ENCODE measurements around the gene DCAF8.
"Not testable (repeated sequence)": the region's sequence is repeated elsewhere in the genome, so short reads cannot be mapped to it uniquely, and the experiment has no call there.

Gene DCAF8

GRCh38 chr1:160261893-160262794 is at the start of gene DCAF8:
TSS of gene DCAF8 (minus strand) at chr1:160262549. CDS start at chr1:160244008, 18,541 bp downstream.
- DNase-seq (ENCODE audit: low read depth in 2 of 2) = peak; percentile 95 to 98

GRCh38 chr1:160309571-160309970 is 47.2 kb upstream of the DCAF8 start:
- no peak for DNase-seq (ENCODE audit: low read depth in 2 of 2)

GRCh38 chr1:160309185-160309557 is 46.8 kb upstream of the DCAF8 start:
- DNase-seq (ENCODE audit: low read depth in 2 of 2) = no peak

- DNase-seq (ENCODE audit: low read depth in 2 of 2) = no peak
These were observed 46.3 kb upstream of the DCAF8 start for GRCh38 chr1:160308451-160309184.

GRCh38 chr1:160307118-160307791 is 44.9 kb upstream of the DCAF8 start:
- DNase-seq (ENCODE audit: low read depth in 2 of 2) = no peak

GRCh38 chr1:160300173-160300572 is 37.8 kb upstream of the DCAF8 start:
- DNase-seq (ENCODE audit: low read depth in 2 of 2) = no peak

- no peak for DNase-seq (ENCODE audit: low read depth in 2 of 2)
These were observed 33.7 kb upstream of the DCAF8 start for GRCh38 chr1:160296036-160296435.

GRCh38 chr1:160293020-160293968 is 30.9 kb upstream of the DCAF8 start:
- no peak for DNase-seq (ENCODE audit: low read depth in 2 of 2)

- DNase-seq (ENCODE audit: low read depth in 2 of 2) = peak; percentile 20 to 37
These were observed 29.2 kb upstream of the DCAF8 start for GRCh38 chr1:160291248-160292220.

GRCh38 chr1:160287769-160288168 is 25.4 kb upstream of the DCAF8 start:
- not testable (repeated sequence) for DNase-seq (ENCODE audit: low read depth in 2 of 2)

- no peak for DNase-seq (ENCODE audit: low read depth in 2 of 2)
These were observed 23.2 kb upstream of the DCAF8 start for GRCh38 chr1:160285506-160285905.

GRCh38 chr1:160284782-160285344 is 22.5 kb upstream of the DCAF8 start, which contains the start of gene PEX19:
TSS of gene PEX19 (minus strand) at chr1:160285133. CDS start at chr1:160285124, 9 bp downstream.
- peak; percentile 85 to 94 for DNase-seq (ENCODE audit: low read depth in 2 of 2)

GRCh38 chr1:160284220-160284781 is 22.0 kb upstream of the DCAF8 start:
- no peak for DNase-seq (ENCODE audit: low read depth in 2 of 2)

- no peak for DNase-seq (ENCODE audit: low read depth in 2 of 2)
These were observed 20.5 kb upstream of the DCAF8 start for GRCh38 chr1:160282807-160283206.

- no peak for DNase-seq (ENCODE audit: low read depth in 2 of 2)
These were observed 15.6 kb upstream of the DCAF8 start for GRCh38 chr1:160277987-160278386.

GRCh38 chr1:160277330-160277729 is 15.0 kb upstream of the DCAF8 start:
- DNase-seq (ENCODE audit: low read depth in 2 of 2) = no peak

GRCh38 chr1:160271025-160271424 is 8.7 kb upstream of the DCAF8 start:
- no peak for DNase-seq (ENCODE audit: low read depth in 2 of 2)

- DNase-seq (ENCODE audit: low read depth in 2 of 2) = no peak
These were observed 5.1 kb upstream of the DCAF8 start for GRCh38 chr1:160267284-160267991.
